ENCODE measurements around the gene TNS3. TPM values are rescaled to one million over a fixed set of nuclear protein-coding genes. Genes with fewer than 3 reads are reported as not detected.

The TNS3 gene
- total RNA-seq, 1 experiment from 2014 or later, result 135 TPM

DNA sequence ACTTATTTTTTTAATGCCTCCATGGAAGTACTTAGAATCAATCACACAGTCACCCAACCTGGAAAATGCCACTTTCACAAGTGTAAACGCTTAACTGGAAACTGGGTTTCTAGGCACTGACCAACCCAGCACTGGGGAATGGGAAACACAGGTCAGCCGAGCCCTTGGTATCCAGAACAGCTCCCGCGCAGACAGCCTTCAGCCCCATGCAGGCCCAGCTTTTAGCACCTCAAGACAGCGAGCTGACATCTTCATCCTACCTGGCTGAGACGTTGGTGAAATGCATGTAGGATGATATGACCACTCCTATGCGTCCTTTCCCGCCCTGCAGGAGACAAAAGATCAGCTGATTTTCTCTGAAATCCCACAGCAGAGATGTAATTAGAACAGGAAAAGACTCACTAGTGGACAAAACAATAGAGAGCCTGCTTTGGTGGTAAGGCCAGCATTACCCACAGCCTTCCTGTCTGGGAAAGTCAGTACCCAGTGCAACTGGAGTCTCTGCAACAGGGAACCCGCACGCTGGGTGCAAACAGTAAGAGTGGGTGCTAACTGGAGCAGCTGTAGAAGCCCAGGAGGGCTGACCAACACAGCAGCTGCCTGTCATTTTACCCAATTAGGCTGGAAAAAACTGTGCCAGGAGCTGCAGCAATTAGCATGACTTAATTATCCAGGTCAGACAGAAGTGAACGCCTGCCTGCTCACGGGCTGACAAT is 153.7 kb downstream of the TNS3 start:
- Mint-ChIP-seq H3K9me3 (ENCODE audit: low read depth, unreplicated experiment) (no peaks in the 10 kb centered on the region), H3K4me1 (ENCODE audit: low read depth, unreplicated experiment) (peaks cover 12% of the 10 kb centered on the region), H3K27ac (ENCODE audit: unreplicated experiment) (no peak overlapping the region), H3K4me3 (ENCODE audit: low read depth, unreplicated experiment) (no peak overlapping the region), H3K36me3 (ENCODE audit: insufficient read depth, unreplicated experiment) (peaks cover 35% of the 10 kb centered on the region), H3K27me3 (ENCODE audit: unreplicated experiment) (no peaks in the 10 kb centered on the region)
- CTCF ChIA-PET, result no interaction called here
- intact Hi-C loops (cut with micrococcal nuclease; ENCODE audit: unreplicated experiment), result no loop called here
- DNase-seq, result no peak
- no TSS peak for BruUV-seq (replicated peaks)
- TF ChIP-seq, protein P1, sequence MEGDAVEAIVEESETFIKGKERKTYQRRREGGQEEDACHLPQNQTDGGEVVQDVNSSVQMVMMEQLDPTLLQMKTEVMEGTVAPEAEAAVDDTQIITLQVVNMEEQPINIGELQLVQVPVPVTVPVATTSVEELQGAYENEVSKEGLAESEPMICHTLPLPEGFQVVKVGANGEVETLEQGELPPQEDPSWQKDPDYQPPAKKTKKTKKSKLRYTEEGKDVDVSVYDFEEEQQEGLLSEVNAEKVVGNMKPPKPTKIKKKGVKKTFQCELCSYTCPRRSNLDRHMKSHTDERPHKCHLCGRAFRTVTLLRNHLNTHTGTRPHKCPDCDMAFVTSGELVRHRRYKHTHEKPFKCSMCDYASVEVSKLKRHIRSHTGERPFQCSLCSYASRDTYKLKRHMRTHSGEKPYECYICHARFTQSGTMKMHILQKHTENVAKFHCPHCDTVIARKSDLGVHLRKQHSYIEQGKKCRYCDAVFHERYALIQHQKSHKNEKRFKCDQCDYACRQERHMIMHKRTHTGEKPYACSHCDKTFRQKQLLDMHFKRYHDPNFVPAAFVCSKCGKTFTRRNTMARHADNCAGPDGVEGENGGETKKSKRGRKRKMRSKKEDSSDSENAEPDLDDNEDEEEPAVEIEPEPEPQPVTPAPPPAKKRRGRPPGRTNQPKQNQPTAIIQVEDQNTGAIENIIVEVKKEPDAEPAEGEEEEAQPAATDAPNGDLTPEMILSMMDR (IDR thresholded peaks at IDR 0.05; ENCODE audit: unreplicated experiment), result no peak

DNA sequence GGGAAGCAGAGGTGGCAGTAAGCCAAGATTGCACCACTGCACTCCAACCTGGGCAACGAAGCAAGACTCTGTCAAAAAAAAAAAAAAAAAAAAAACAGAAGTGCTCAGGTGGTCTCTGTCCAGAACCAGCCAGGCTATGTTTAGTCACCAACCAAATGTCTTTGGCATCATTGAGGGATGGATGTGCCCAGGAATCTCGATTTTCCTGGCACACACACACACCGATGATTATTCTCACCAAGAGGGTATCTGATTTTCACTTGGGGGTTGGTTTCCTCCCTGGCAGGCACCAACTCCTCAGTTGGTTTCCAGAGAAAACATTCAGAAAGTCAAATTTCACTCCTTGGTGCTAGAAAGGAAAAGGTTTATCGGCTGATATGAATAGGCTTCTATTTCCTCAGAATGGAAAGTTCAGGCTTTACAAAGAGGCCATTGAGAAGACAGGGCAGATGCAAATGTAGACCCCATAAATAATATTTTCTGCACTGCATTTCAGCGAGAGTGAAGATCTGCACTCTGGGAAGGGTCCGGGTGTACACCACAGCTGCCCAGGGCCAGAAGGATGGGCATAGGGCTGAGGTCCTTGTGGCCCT is 154.8 kb downstream of the TNS3 start:
- H3K4me1 Mint-ChIP-seq (ENCODE audit: low read depth, unreplicated experiment), result peaks cover 12% of the 10 kb centered on the region
- no peak for DNase-seq
- TF ChIP-seq, protein P1 (IDR thresholded peaks at IDR 0.05; ENCODE audit: unreplicated experiment), result no peak
- H3K4me3 Mint-ChIP-seq (ENCODE audit: low read depth, unreplicated experiment), result no peak overlapping the region
- CTCF ChIA-PET, result no interaction called here
- no peak overlapping the region for H3K27ac Mint-ChIP-seq (ENCODE audit: unreplicated experiment)
- no TSS peak for BruUV-seq (replicated peaks)
- H3K9me3 Mint-ChIP-seq (ENCODE audit: low read depth, unreplicated experiment), result no peaks in the 10 kb centered on the region
- intact Hi-C loops (cut with micrococcal nuclease; ENCODE audit: unreplicated experiment), result no loop called here
- H3K36me3 Mint-ChIP-seq (ENCODE audit: insufficient read depth, unreplicated experiment), result peaks cover 40% of the 10 kb centered on the region
- H3K27me3 Mint-ChIP-seq (ENCODE audit: unreplicated experiment), result no peaks in the 10 kb centered on the region

DNA sequence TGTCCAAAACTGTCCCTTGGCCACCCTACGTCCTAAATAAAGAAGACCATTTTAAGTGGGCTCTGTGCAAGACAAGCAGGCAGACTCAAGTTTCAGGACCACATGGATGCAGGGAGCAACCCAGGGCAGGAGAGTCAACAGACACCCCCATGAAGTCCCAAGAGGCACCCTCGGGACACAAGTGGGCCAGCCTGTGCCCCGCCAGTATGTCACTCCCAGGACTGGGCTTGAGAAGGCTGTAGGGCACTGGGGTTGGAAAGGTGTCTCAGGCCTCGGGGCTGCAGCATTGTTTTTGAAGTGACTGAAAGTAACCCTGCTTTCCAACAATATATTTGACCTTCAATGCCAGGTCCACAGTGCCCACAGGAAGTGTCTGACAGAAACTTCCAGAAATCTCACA is 157.4 kb downstream of the TNS3 start:
- H3K27ac Mint-ChIP-seq (ENCODE audit: unreplicated experiment), result no peak overlapping the region
- no peak for DNase-seq
- TF ChIP-seq, protein P1 (IDR thresholded peaks at IDR 0.05; ENCODE audit: unreplicated experiment), result no peak
- peaks cover 44% of the 10 kb centered on the region for H3K36me3 Mint-ChIP-seq (ENCODE audit: insufficient read depth, unreplicated experiment)
- BruUV-seq (replicated peaks), result no TSS peak
- intact Hi-C loops (cut with micrococcal nuclease; ENCODE audit: unreplicated experiment), result no loop called here
- no peaks in the 10 kb centered on the region for H3K9me3 Mint-ChIP-seq (ENCODE audit: low read depth, unreplicated experiment)
- H3K4me3 Mint-ChIP-seq (ENCODE audit: low read depth, unreplicated experiment), result no peak overlapping the region
- no peaks in the 10 kb centered on the region for H3K27me3 Mint-ChIP-seq (ENCODE audit: unreplicated experiment)
- CTCF ChIA-PET, result no interaction called here
- H3K4me1 Mint-ChIP-seq (ENCODE audit: low read depth, unreplicated experiment), result no peaks in the 10 kb centered on the region

DNA sequence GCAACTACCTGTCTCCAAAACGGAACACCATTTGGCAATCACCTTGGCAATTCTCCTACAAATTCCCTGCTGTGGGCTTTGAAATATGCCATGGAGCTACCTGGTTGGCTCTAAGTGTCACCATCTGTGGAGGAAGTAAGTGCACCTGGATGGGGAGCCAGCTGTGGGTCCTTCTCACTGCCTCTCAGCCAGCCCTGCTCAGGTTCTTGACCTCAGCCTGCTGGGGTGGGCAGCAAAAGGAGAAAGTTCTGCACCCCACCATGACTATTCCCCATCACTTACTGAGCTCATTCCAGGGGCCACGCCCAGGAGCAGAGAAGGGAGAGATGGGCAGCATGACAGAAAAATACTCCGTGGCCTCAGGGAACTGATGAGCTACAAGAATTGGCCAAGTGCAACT is 158.7 kb downstream of the TNS3 start:
- Mint-ChIP-seq H3K4me3 (ENCODE audit: low read depth, unreplicated experiment) (no peak overlapping the region), H3K27me3 (ENCODE audit: unreplicated experiment) (no peaks in the 10 kb centered on the region), H3K4me1 (ENCODE audit: low read depth, unreplicated experiment) (no peaks in the 10 kb centered on the region), H3K36me3 (ENCODE audit: insufficient read depth, unreplicated experiment) (peaks cover 35% of the 10 kb centered on the region), H3K27ac (ENCODE audit: unreplicated experiment) (no peak overlapping the region), H3K9me3 (ENCODE audit: low read depth, unreplicated experiment) (no peaks in the 10 kb centered on the region)
- TF ChIP-seq, protein P1 (IDR thresholded peaks at IDR 0.05; ENCODE audit: unreplicated experiment), result no peak
- no TSS peak for BruUV-seq (replicated peaks)
- intact Hi-C loops (cut with micrococcal nuclease; ENCODE audit: unreplicated experiment), result no loop called here
- CTCF ChIA-PET, result interaction anchor here (1.1 to 1.2 kb wide), 2 partner anchors 11 to 13 kb away, joined by 3 to 4 read pairs; no protein-coding TSS in a partner anchor
- no peak for DNase-seq
